NB4 (cell line): ENCODE data around the gene CNTN4.
"Not testable (repeated sequence)": the region's sequence is repeated elsewhere in the genome, so short reads cannot be mapped to it uniquely, and the experiment has no call there.

Experiments used
- POLR2A ChIP-seq: IDR thresholded peaks from 2 replicates; pipeline ENCODE4 v1.6.1; 2011; ENCODE audit warnings: mild to moderate bottlenecking; ENCODE audit not compliant: insufficient read length; ENCODE audit errors: extremely low read depth
- TF ChIP-seq, protein P1 (sequence below): IDR thresholded peaks from one replicate; pipeline ENCODE4 v1.5.1; 2012; ENCODE audit warnings: low read depth, low read length
- TF ChIP-seq, protein P2 (sequence below): IDR thresholded peaks from 2 replicates; pipeline ENCODE4 v1.6.1; 2011; ENCODE audit warnings: low read depth, low read length

DNA sequence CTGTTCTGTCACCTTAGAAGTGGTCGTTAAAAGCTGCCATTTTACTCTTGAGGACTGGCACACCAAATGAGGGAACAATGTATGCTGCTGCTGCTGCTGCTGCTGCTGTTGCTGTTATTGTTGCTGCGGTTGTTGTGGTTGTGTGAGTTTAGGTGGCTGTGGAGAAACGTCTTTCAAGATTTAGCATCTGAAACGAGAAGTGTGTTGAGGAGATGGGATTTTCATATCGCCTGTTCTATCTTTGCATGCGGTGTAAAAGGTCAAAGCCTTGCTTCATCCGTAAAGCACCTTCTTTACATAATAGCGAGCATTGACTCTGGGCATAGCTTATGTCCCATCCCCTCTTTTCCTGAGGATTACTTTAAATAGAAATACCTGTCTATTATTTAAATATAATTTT lies 428.7 kb downstream of the CNTN4 start:
- TF ChIP-seq, protein P1, sequence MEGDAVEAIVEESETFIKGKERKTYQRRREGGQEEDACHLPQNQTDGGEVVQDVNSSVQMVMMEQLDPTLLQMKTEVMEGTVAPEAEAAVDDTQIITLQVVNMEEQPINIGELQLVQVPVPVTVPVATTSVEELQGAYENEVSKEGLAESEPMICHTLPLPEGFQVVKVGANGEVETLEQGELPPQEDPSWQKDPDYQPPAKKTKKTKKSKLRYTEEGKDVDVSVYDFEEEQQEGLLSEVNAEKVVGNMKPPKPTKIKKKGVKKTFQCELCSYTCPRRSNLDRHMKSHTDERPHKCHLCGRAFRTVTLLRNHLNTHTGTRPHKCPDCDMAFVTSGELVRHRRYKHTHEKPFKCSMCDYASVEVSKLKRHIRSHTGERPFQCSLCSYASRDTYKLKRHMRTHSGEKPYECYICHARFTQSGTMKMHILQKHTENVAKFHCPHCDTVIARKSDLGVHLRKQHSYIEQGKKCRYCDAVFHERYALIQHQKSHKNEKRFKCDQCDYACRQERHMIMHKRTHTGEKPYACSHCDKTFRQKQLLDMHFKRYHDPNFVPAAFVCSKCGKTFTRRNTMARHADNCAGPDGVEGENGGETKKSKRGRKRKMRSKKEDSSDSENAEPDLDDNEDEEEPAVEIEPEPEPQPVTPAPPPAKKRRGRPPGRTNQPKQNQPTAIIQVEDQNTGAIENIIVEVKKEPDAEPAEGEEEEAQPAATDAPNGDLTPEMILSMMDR: not testable (repeated sequence)
- TF ChIP-seq, protein P2, sequence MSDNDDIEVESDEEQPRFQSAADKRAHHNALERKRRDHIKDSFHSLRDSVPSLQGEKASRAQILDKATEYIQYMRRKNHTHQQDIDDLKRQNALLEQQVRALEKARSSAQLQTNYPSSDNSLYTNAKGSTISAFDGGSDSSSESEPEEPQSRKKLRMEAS: not testable (repeated sequence)
- not testable (repeated sequence) for TF ChIP-seq POLR2A
